Stimulated activated CD8-positive, alpha-beta memory T cell treated with anti-CD3 and anti-CD28 coated beads, Interleukin-7, amount 100 ng/mL, for 4 hours (primary cell): Measurements from ENCODE around the gene DUXA.

ENCODE experiments used
- DNase-seq, 2 donors: peaks; one replicate each; pipeline ENCODE4 v3.0.0-alpha.2; 2020; ENCODE audit warnings: low read depth in 2 of 2

DUXA gene

DNA sequence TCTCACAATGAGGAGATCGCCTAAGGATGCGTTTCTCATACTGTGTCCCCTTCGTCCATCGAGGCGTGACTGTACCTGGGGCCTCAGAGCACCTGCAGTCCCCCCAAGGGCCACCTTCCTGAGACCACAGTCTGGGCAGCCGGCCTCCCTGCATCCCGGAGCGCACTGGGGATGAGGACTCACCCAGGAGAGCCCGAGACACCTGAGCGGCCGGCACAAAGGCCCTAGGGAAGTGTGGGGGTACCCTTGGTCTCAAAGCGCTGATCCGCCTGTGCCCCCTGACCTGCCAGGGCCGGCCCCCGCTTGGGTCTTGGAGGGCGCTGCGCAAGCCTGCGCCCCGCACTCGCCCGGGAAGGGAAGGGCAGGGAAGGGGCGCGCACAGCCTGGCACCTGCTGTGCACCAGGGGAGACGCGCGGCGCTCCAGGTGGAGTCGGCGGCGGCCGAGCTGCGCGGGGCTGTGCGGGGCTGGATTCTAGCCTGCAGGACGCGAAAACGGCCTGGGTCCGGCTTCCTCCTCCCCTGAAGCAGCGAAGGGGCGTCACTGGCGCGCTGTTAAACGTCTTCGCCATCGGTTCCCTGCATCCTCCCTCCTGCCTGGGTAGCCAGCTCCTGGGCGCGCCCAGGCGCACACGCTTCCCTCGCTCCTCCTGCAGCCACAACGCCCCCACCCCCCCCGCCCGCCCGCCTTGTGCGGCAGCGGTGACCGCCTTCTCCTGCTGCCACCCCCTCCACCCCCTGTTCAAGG lies 61.1 kb downstream of the DUXA start:
- DNase-seq: no peak
